GM19452 (cell line): Measurements from ENCODE around the gene C2orf92.
"Not testable (repeated sequence)": the region's sequence is repeated elsewhere in the genome, so short reads cannot be mapped to it uniquely, and the experiment has no call there.

ENCODE experiments used
- ATAC-seq: cut with Tn5 transposase; IDR thresholded peaks from one replicate; pipeline ENCODE4 v1.9.1; 2021; ENCODE audit not compliant: unreplicated experiment

The C2orf92 gene

DNA sequence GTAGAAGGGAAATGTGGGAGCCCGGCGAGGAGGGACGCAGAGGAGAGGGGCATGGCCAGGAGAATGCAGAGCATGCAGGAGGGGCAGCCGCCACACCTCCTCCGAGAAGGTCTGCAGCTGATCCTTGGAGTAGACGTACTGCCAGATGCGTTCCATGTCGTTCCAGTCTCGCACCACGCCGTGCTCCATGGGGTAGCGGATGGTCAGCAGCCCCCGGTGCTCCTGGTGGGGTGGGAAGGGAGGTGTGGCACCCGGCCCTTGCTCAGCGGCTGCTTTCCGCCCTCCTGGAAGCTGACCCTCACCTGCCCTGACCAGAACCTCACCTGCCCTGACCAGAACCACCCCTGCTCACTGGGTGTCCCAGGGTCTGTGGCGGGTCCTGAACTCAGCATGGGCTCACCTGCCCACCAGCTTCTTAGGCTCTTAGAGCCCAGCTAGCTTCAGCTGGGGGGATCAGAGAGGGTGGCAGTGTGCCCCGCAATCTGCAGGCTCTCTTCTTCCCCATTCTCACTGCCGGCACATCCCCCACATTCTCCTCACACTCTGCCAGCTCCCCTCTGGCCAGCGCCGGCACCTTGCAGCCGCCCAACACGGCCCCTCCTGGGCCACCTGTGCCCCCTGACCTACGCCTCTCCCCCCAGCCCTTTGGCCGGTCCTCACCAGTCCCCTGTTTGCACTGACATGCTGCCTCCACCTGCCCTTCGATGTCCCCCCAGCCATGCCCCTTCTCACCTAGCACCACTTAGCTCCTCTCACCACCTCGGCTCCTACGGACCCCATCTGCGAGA is 10.1 kb upstream of the C2orf92 start:
- ATAC-seq: no peak

- ATAC-seq: no peak
Observed at GRCh38 chr2:97660044-97660774, 9.3 kb upstream of the C2orf92 start.

DNA sequence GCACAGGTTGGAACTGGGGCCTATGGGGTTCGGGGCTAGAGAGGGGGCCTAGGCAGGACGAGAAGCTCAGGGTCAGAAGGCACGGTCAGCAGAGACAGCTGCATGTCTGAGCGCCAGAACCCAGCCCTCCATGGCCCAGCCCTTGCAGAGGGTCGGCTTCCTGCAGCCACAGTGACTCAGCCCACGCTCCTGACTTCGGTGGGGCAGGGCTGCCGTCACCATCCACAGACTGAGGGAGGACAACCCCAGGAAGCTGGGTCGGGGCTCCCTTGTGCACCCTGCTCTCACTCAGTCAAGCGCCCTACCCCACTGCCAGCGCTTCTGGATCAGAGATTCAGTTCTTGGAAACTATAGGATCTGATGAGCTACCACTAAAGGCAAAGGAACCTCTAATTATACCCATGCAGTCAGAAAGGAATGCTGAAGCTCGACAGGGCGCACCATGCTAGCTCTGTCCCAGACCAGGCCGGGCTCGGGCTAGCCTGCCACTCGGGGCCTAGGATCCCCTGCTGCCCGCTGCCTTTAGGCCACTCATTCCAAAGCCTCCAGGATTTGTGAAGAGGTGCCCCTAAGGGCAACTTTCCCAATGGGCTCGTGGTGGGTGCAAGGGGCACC is 8.6 kb upstream of the C2orf92 start:
- no peak for ATAC-seq

DNA sequence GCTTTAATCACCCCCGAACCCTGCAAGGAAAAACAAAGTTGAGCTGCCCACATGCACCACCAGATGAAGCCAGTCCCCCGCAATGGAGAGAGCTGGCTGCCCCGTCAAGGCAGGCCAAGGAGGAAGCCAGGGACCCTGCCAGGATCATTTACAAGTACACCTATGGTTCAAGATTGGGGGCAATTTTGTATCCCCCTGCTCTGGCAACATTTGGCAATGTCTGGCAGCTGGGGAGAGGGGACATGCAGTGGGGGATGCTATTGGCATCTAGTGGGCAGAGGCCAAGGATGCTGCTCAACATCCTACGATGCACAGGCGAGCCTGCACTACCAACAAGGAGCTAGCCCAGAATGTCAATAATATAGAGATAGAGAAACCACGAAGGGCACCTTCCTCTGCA is 7.6 kb upstream of the C2orf92 start:
- ATAC-seq: no peak

DNA sequence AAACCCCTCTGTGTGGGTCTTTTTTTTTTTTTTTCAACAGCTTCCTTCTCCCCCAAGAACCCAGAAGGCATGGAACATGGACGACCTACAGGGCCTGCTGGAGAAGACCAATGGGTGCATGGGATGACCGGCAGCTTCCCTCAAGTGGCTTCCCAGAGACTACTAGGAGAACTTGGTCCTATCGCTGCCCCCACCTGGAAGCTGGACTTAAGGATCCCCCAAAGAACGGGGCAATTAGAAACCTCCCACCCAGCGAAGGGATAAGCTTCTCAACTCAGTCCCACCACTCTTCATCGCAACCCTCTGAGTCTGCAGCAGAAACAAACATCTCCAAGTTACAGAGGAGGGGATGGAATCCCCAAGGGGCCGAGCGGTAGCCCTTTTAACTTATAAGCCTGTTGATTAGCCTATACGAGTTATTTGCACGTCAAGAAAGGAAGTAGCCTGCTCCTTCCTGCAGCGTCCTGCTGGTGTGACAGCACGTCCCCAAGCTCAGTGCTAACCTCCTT is 7.1 kb upstream of the C2orf92 start:
- no peak for ATAC-seq

DNA sequence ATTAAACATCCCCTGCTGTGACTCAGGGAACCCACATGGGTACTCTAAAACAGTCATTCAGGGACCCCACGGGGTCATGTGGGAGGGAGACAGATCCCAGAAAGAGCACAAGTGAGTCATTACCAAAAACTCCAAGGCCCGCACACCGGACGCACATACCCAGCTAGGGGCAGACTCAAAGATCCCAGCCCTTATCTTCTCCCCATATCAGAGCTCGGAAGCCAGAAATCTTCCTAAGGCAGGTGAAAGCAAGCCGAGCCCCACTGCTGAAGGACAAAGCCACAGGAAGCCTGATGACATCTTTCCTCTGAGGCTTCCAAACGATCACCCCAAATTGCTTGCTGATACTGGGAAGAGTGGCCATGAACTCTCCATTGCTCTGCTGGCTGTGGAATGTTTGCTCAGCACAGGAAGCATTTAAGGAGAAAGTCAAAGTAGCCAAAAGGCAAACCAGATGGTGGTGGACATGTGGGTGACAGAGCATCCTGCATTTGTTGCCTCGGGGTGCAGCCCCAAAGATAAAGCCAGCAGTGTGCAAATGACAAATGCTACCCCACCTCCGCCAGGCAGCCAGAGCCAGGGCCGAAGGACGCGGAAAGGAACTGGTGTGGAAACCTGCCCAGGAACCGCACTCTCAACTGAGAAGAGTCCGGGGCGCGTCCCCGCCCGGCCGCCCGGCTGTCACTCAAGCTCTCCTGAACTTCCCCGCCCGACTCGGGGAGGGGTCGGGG is 6.5 kb upstream of the C2orf92 start:
- ATAC-seq: peak; percentile 43

DNA sequence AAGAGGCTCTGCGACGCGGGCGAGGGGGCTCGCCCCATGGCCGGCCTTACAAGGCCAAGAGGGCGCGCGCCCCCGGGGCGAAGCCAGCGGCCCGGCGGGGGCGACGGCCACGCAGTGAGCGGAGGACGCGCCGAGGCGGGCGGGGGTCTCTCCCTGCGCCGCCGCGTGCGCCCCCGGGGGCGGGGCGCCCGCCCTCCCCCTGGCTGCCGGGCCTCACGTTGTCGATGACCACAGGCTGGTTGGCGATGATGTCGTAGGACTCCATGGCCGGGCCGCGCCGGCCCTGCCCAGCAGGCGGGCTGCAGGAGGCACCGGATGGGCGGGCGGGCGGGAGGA is 5.9 kb upstream of the C2orf92 start:
- ATAC-seq: no peak

- ATAC-seq: peak; percentile 82
Observed at GRCh38 chr2:97663962-97664635, 5.4 kb upstream of the C2orf92 start, which contains the start of gene ACTR1B. Gene ACTR1B (minus strand): TSS chr2:97664044. CDS start chr2:97663890, 154 bp downstream.

DNA sequence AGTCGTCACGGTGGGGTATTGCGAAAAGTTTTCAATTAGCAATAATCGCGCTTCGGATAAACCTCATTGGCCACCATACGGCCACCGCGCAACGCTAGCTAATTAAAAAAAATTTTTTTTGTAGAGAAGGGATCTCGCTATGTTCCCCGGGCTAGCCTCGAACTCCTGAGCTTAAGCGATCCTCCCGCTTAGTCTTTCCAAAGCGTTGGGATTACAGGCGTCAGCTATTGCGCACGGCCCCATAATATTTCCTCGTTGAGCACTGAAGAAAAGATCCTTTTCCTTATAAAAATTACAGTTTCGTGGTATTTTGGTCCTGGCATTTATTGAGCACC is 4.9 kb upstream of the C2orf92 start:
- no peak for ATAC-seq

DNA sequence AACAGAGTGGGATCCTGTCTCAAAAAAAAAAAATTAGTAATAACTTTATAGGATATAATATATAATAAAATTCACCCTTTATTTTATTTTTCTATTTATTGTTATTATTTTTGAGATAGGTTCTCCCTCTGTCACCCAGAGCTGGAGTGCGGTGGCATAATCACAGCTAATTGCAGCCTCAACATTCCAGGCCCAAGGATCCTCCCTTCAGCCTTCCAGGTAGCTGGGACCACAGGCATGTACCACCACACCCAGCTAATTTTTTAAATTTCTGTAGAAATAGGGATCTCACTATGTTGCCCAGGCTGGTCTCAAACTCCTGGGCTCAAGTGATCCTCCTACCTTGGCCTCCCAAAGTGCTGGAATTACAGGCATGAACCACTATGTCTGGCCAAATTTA is 958 bp downstream of the C2orf92 start:
- no peak for ATAC-seq

DNA sequence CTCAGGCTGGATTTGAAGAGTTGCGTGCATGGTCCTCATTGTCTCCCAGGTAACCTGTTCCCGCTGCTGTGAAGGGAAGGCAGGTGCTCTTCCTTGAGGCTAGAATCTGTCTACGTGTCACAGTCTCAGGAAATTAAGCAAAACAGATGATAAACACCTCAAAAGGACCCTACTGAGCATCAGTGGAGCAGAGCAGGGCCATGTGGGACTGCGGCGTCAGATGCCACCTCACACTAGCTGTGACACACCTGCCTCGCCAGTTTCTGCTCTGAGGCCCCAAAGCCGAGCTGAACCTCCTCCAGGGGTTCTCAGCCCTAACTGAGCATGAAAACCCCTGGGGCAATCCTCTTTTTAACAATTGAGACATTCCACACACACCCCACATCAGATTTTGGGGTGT is 2.0 kb downstream of the C2orf92 start:
- ATAC-seq: no peak

GRCh38 chr2:97672606-97673140 is 3.2 kb downstream of the C2orf92 start:
- ATAC-seq: not testable (repeated sequence)

DNA sequence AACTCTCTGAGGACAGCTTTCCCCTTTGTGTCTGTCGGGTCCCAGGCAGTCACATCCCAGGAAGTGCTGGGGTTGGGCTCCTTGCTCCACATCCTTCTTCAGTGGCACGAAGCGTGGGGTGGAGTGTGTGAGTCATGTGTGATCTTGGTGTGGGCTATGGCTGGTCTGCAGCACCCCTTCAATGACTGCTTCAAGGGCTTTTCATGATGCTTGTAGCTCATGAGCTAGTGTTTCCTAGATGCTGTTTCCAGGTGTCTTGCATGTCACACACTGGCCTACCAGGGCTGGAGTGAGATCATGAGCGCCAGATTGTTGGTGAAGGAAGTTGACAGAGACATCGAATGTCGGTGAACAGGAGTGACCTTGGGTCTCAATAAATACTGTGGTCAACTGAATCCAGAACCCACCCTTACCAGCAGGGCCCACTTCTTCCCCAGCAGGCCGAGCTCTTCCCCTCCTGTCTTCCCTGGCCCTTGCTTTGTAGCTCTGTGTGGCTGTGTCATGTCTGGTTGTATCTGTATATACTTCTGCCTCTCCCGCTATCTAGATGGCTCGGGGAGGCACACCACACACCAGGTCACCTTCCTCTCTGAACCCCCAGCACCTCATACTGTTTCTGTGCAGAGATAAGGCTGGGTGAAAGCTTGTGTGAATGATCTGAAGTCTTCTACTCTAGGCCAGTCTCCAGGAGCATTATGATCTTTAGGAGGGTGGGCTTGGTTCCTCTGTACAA is 3.8 kb downstream of the C2orf92 start:
- ATAC-seq: no peak

DNA sequence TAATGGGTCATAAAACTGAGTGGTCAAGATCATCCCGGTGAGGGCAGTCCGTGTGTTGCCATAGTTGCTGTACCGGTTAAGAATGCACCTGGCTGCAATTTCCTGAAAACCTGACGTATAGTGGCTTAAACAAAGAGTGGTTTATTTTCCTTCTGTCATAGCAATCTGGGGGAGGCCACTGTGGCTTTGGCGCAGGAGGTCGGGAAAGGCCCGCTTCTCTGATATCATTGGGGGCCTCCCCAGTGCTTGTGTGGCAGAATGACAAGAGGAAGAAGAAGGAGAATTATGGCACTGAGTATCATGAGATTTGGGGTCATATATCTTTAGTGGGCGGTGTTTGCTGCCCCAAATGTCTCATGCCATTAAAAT is 4.4 kb downstream of the C2orf92 start:
- no peak for ATAC-seq

- no peak for ATAC-seq
Observed at GRCh38 chr2:97675430-97676113, 6.1 kb downstream of the C2orf92 start.

DNA sequence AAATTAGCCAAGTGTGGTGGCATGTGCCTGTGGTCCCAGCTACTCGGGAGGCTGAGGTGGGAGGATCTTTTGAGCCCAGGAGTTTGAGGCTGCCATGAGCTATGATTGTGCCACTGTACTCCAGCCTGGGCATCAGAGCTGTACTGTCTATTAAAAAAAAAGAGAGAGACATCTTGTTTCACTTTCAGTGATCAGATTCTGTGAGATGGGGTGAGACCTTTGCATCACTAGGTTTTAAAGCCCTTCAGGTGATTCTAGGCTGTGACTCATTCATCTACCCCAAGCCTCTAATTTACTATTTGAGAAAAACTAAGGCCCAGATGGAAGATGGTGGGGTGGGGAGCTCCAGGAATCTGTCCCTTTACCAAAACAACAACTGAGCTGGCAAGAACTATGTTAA is 7.1 kb downstream of the C2orf92 start:
- ATAC-seq: no peak

- no peak for ATAC-seq
Observed at GRCh38 chr2:97677480-97677879, 8.0 kb downstream of the C2orf92 start.

- ATAC-seq: no peak
Observed at GRCh38 chr2:97678298-97678697, 8.8 kb downstream of the C2orf92 start.

GRCh38 chr2:97687235-97687634 is 17.7 kb downstream of the C2orf92 start:
- not testable (repeated sequence) for ATAC-seq
